Measurements from ENCODE around the gene TIMP2.
"Not testable (repeated sequence)": the region's sequence is repeated elsewhere in the genome, so short reads cannot be mapped to it uniquely, and the experiment has no call there.

The TIMP2 gene

DNA sequence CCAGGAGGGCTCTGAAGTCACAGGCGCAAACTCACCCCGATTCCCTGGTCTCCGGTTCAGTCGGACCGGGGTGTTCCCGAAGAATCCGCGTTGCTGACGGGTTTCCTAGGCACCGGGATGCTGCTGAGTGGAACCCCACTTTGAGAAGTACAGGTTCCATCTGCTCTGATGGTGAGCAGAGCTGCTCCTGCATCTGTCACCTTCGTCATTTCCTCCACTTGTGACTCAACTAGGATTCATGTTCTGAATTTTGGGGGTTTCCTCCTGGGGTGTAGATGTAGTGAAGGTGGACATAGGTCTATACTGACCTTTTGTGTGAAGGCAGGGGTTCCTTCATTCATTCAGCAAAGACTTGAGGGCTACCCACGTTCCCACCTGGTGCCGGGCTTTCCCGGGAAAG is 29.5 kb upstream of the TIMP2 start:
- no peak for DNase-seq (ENCODE audit: low read depth)

DNA sequence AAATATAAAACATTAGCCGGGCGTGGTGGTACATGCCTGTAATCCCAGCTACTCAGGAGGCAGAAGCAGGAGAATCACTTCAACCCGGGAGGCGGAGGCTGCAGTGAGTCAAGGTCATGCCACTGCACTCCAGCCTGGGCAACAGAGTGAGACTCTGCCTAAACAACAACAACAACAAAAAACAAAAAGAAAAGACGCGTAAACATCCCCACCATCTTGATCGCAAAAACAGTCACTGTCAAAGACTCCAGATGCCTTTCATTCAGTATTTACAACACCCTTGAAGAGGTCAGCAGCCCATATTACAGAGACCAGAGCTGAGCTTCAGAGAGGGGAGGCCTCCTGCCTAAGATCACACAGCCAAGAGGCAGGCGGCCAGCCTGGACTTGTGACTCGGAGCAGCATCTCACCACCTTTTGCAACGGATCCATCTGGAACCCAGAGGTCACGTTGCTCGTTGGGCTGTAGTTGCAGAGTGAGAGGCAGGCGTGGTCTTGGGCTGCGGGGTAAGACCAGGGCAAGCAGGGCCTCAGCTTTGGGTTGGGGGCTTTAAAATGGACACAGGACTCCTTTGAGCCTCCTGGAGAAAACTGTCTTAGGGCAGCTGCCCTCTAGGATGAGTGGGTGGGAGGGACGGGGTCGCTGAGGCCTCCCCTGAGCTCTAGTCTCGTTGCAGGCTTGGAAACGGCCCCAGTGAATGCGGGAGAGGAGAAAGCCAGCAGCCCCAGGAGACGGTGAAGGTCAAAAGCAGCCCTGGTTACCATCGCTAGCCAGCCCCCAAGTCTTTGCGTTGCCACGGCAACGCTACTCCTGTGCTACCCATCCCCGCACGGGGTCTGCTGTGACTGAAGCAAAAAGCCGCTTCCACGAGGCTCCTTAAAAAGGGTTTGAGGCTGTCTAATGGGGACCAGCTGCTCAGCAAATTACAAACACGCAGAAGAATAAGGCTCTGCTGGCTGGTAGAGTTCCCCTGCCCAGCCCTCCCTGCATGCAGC is 28.5 kb upstream of the TIMP2 start:
- no peak for DNase-seq (ENCODE audit: low read depth)

GRCh38 chr17:78952706-78953105 is 27.5 kb upstream of the TIMP2 start:
- DNase-seq (ENCODE audit: low read depth), result no peak

GRCh38 chr17:78951967-78952551 is 26.9 kb upstream of the TIMP2 start:
- no peak for DNase-seq (ENCODE audit: low read depth)

DNA sequence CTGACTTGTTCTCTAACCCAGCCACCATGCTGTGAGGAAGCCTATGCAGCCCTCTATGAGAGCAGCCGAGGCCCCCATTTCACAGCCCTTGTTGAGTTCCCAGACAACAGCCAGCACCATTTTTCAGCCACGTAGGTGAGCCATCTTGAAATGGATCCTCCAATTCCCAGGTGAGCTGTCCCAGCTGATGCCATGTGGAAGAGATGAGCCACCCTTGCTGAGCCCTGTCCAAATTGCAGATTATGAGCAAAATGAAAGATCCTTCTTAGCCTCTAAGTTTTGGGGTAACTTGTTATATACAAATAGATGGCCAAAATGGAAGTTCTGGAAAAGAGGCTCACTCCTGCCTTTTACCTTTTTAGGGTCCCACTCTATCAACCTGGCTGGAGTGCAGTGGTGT is 25.7 kb upstream of the TIMP2 start:
- no peak for DNase-seq (ENCODE audit: low read depth)

- DNase-seq (ENCODE audit: low read depth), result no peak
These were observed 22.3 kb upstream of the TIMP2 start for GRCh38 chr17:78947235-78948149.

GRCh38 chr17:78946631-78947030 is 21.4 kb upstream of the TIMP2 start:
- DNase-seq (ENCODE audit: low read depth), result no peak

DNA sequence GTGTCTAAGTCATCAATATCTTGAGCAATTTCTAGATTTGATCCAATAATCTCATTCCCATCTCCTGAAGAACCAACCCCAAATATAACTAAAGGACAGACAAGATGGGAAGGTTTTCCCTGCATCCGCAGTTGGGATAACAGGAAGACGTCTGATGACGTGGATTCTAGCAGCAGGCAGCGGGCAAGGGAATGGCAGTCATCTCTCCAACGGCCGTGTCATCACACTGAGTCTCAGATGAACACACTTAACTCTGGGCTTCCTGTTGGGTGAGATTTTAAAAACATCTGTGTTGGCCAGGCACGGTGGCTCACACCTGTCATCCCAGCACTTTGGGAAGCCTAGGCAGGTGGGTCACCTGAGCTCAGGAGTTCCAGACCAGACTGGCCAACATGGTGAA is 20.9 kb upstream of the TIMP2 start:
- DNase-seq (ENCODE audit: low read depth), result no peak

DNA sequence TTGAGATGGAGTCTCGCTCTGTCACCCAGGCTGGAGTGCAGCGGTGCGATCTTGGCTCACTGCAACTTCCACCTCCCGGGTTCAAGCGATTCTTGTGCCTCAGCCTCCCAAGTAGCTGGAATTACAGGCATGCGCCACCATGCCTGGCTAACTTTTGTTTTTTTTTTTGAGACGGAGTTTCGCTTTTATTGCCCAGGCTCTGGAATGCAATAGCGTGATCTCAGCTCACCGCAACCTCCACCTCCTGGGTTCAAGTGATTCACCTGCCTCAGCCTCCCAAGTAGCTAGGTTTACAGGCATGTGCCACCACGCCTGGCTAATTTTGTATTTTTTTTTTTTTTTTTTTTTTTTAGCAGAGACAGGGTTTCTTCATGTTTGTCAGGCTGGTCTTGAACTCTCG is 20.3 kb upstream of the TIMP2 start:
- not testable (repeated sequence) for DNase-seq (ENCODE audit: low read depth)

DNA sequence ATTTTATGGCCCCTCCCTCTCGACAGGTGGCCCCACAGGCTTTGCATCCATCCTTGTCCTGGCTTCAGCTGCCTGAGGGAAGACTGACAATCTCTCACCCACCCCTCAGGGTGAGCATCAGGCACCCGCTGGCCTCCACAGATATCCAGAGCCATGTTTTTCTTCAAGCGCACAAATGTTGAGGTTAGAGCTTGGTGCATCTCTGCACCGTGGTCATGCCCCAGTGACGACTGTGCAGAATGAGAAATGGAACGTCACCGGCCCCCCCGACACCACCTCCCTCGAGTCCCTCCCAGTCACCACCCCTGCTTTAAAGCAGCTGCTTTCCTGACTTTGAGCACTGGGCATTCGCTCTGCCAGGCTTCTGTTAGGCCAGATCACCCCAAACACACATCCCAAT is 19.8 kb upstream of the TIMP2 start:
- DNase-seq (ENCODE audit: low read depth), result no peak

- DNase-seq (ENCODE audit: low read depth), result no peak
These were observed 18.8 kb upstream of the TIMP2 start for GRCh38 chr17:78944026-78944425.

- no peak for DNase-seq (ENCODE audit: low read depth)
These were observed 15.5 kb upstream of the TIMP2 start for GRCh38 chr17:78940708-78941107.

- DNase-seq (ENCODE audit: low read depth), result no peak
These were observed 15.1 kb upstream of the TIMP2 start for GRCh38 chr17:78940258-78940657.

DNA sequence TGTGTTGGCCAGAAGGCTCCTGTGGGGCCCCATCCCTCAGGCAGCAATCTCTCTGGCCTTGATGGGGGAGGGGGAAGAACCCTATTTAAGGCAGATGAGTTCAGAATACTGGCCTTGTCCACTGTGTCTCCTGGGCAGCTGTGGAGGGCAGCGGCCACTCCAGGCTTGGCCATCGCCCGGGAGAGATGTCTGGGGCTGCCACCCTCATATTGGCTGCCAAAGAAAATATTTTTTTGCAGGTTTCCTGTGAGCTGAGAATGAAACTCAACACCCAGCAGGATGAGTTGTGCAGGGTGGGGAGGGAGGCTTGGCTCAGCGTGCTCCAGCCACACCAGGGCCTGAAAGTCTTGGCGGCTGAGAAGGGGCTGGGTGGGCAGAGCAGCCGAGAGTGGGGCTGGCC is 14.4 kb upstream of the TIMP2 start:
- DNase-seq (ENCODE audit: low read depth), result no peak

GRCh38 chr17:78937561-78937960 is 12.4 kb upstream of the TIMP2 start:
- DNase-seq (ENCODE audit: low read depth), result no peak

DNA sequence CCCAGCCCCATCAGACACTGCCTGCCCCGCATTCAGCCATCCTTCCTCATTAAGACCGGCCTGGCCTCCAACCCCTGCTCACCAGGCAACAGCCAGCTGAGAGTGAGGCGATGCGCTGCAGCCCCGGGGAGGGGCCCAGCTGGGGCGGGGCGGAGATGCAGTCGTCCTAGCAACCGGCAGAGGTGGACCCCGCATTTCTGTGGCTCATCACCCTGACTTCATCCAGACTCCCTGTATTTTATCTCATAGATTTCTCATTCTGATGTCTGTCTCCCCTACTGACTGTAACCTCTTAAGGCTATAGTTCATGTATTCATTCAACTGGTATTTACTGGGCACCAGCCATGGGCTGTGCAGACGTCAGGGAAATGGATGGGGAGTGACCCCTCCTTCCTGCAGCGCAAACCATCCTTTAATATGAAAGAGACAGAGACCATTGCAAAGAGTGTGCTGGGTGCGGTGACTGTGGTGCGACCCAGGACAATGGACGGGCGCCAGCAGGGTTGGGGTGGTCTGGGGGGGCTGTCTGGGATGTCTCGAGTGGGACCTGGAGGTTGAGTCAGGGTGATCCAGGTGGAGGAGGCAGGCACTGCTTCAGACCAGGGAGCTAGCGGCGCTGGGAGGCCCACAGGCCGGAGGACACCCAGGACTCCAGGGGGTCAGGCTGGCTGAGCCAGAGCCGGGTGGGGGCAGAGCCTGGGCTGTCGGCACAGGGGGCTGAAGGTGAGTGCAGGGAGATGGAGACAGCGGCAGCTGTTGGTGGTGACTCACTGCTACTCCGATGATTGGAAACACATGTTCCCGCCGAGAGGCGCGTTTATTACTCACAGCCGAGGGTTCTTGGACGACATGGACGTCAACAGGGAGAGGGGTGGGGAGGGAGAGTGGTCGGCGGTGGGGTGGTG is 10.5 kb upstream of the TIMP2 start:
- DNase-seq (ENCODE audit: low read depth), result no peak

DNA sequence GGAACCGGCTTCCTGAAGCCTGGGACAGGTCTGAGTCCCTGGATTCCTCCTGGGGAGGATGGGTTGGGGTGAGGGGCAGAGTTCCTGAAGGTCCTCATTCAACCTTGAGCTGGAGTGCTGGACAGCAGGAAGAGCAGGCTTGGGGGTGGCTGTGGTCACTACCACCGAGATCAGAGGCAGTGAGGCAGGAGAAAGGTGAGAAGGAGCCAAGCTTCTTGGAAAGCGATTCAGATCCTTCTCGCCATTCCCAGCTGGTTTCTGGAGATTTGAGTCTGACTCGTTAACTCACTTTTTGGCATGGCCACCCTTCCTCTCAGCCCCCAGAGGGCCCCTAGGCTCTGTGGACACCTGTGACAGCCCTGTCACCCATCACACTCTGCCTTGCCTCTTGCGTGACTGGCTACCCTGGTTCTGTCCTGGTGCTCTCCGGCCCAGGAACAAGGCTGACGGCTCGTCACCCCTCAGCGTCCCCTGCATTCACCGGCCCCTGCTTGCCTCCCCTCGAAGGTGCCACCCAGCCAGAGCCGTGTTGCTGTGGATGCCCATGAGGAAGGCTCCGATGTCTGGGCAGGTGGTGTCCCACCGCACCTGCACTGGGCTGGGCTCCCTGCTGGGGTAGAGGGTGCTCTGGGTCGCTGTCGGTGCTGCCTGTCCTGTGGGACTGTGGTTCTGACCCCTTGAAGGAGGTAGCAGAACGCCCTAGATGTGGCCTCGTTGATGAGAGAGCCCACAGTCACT is 9.7 kb upstream of the TIMP2 start:
- no peak for DNase-seq (ENCODE audit: low read depth)

GRCh38 chr17:78933959-78934568 is 8.9 kb upstream of the TIMP2 start:
- DNase-seq (ENCODE audit: low read depth), result no peak

DNA sequence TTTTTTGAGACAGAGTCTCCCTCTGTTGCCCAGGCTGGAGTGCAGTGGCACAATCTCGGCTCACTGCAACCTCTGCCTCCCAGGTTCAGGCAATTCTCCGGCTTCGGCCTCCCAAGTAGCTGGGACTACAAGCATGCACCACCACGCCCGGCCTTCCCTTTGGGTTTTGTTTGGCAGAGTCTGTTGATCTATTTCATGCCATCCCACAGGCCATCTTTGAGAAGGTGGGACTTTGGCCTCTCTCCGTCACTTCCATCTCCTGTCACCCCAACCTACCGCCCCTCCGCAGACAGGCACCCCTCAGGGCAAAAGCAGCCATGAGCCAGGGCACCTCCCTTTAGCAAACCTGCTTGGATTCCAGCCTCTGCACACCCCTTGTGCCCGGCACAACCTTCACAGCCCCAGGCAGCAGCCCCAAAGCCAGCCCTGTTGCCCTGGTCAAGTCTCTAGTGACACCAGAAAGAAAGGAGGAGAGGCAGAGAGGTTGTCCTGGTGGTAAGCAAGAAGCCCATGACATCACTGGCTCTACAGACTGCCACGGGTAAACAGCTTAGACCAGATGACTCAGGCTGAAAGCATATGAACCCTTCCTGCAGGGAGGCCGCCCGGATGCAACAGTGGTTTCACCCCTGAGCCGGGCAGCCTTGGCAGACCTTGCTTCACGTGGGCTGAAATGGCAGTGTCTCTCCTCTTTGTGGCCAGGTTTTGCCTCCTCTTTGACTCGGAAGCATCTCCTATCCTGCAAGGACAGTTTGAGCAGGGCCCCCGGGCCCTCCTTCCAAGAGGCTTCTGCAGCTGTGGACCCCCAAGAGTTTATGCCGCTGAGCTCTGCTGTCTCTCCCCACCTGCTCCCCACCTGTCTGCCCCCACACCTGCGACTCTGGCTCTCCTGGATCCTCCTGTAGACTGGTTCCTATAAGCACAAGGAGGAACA is 8.1 kb upstream of the TIMP2 start:
- peak; percentile 31 for DNase-seq (ENCODE audit: low read depth)
